Activated effector memory CD4-positive, alpha-beta T cell treated with anti-CD3 and anti-CD28 coated beads, Interleukin-2, amount 50 U/mL, for 16 hours (primary cell): ENCODE data around the gene MCMBP.

ENCODE experiments used
- DNase-seq: peaks from one replicate; pipeline ENCODE4 v3.0.0-alpha.2; 2020

Gene MCMBP

DNA sequence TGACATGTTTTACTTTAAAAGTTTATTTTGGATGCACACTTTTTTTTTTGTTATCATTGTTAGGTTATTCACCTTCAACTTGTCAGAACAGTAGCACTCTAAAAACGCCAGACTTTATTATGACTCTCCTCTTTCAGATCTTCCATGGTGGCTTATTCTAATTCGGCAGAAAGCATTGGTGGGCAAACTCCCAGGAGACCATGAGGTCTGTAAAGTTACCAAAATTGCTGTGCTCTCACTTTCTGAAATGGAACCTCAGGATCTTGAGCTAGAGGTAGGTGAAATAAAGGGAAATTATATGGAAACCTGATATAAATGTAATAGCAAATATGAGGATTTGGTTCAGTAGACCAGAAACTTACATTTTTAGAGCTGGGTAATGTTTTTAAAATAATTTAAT lies 91.1 kb downstream of the MCMBP start:
- no peak for DNase-seq

DNA sequence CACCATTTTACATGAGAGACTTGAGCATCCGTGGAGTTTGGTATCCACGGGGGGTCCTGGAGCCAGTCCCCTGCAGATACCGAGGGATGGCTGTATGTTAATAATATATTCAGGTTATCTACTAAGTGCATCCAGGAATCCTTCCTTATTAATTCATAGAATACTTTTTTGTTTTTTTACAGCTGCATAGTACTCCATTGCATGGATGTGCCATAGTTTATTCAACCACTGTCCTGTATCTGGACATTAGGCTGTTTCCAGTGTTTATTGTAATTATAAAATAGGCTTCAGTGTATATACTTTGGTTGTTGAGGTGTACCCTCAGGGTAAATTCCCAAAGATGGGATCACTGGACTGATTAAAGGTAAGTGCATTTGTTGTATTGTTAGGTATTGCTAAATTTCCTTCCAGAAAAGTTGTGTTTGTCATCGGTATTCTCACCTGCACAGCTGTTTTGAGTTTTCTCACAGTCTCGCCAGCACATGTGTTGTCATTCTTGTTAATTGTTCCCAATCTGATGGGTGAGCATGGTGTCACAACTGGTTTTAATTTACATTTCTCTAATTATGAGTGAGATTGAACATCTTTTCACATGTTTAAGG lies 91.7 kb downstream of the MCMBP start:
- no peak for DNase-seq
